ENCODE results near the gene MIR17HG.

- TF ChIP-seq POLR2A (IDR thresholded peaks at IDR 0.05), result no peak
- TF ChIP-seq CTCF (IDR thresholded peaks at IDR 0.05), result no peak
Observed at GRCh38 chr13:91399189-91400062, 51.9 kb downstream of the MIR17HG start.

Data from thyroid gland (tissue), 4 donors.